NOMO-1 treated with DMSO at 0.1 percent for 48 hours (cell line): Measurements from ENCODE around the gene PTGS2.
"Not testable (repeated sequence)": the region's sequence is repeated elsewhere in the genome, so short reads cannot be mapped to it uniquely, and the experiment has no call there.

Source experiments
- DNase-seq: peaks from one replicate; lab custom pipeline; 2025; ENCODE audit not compliant: unreplicated experiment; lab: John Stamatoyannopoulos, UW

PTGS2 gene

GRCh38 chr1:186670297-186671135 is 9.7 kb downstream of the PTGS2 start:
- DNase-seq: no peak

GRCh38 chr1:186669784-186670183 is 10.4 kb downstream of the PTGS2 start:
- DNase-seq: not testable (repeated sequence)

GRCh38 chr1:186664217-186664616 is 16.0 kb downstream of the PTGS2 start:
- DNase-seq: not testable (repeated sequence)

- no peak for DNase-seq
Measured at GRCh38 chr1:186662752-186663151, 17.5 kb downstream of the PTGS2 start.

GRCh38 chr1:186659890-186660341 is 20.3 kb downstream of the PTGS2 start:
- peak; percentile 41 for DNase-seq

GRCh38 chr1:186658999-186659398 is 21.2 kb downstream of the PTGS2 start:
- no peak for DNase-seq

- no peak for DNase-seq
Measured at GRCh38 chr1:186657481-186657880, 22.7 kb downstream of the PTGS2 start.

- peak; percentile 57 for DNase-seq
Measured at GRCh38 chr1:186655876-186656275, 24.3 kb downstream of the PTGS2 start.

- DNase-seq: peak; percentile 3
Measured at GRCh38 chr1:186654741-186655140, 25.5 kb downstream of the PTGS2 start.

GRCh38 chr1:186653312-186653711 is 26.9 kb downstream of the PTGS2 start:
- DNase-seq: peak; percentile 54

GRCh38 chr1:186648613-186649012 is 31.6 kb downstream of the PTGS2 start:
- DNase-seq: no peak

- not testable (repeated sequence) for DNase-seq
Measured at GRCh38 chr1:186647985-186648384, 32.2 kb downstream of the PTGS2 start.

- DNase-seq: peak; percentile 69
Measured at GRCh38 chr1:186643614-186644013, 36.6 kb downstream of the PTGS2 start.

GRCh38 chr1:186637567-186637966 is 42.7 kb downstream of the PTGS2 start:
- DNase-seq: not testable (repeated sequence)

- no peak for DNase-seq
Measured at GRCh38 chr1:186636786-186637185, 43.4 kb downstream of the PTGS2 start.

- no peak for DNase-seq
Measured at GRCh38 chr1:186634511-186634910, 45.7 kb downstream of the PTGS2 start.

GRCh38 chr1:186633116-186633515 is 47.1 kb downstream of the PTGS2 start:
- DNase-seq: no peak

GRCh38 chr1:186629341-186629740 is 50.9 kb downstream of the PTGS2 start:
- DNase-seq: no peak

- no peak for DNase-seq
Measured at GRCh38 chr1:186628910-186629309, 51.3 kb downstream of the PTGS2 start.

GRCh38 chr1:186627019-186627418 is 53.2 kb downstream of the PTGS2 start:
- DNase-seq: no peak

- no peak for DNase-seq
Measured at GRCh38 chr1:186626356-186626932, 53.8 kb downstream of the PTGS2 start.

GRCh38 chr1:186623551-186623950 is 56.7 kb downstream of the PTGS2 start:
- DNase-seq: peak; percentile 44
